K562 (cell line): ENCODE measurements around the gene AGPAT4. TPM values are rescaled to one million over a fixed set of nuclear protein-coding genes. Genes with fewer than 3 reads are reported as not detected.

Experiments
- CREM ChIP-seq: IDR thresholded peaks from 2 replicates; pipeline ENCODE4 v1.6.1; 2014; ENCODE audit warnings: antibody characterized with exemption, low read depth
- CTCF ChIP-seq, 3 experiments: IDR thresholded peaks in 2 of 3; conservative IDR thresholded peaks in 1 of 3; 2 replicates each; pipeline ENCODE4 v1.5.1; 2011 to 2012; ENCODE audit warnings: low read length in 3 of 3, mild to moderate bottlenecking in 3 of 3, control low read depth in 2 of 3, improper control_type of control experiment in 1 of 3, inconsistent platforms in 1 of 3, low read depth in 1 of 3, mixed read lengths in 1 of 3, moderate library complexity in 1 of 3; ENCODE audit not compliant: insufficient read depth in 2 of 3
- GTF2B ChIP-seq: IDR thresholded peaks from 2 replicates; pipeline ENCODE4 v1.6.1; 2011; ENCODE audit not compliant: insufficient read length; ENCODE audit errors: extremely low read depth
- KDM4B ChIP-seq, 2 experiments: fragments of 450-650 bp in 1 of 2; sonication (generic) in 1 of 2; IDR thresholded peaks; 2 replicates each; pipeline ENCODE4 v1.6.1; 2016 to 2017; ENCODE audit warnings: borderline replicate concordance in 2 of 2, antibody characterized with exemption in 1 of 2, low read depth in 1 of 2, mild to moderate bottlenecking in 1 of 2
- PCBP1 ChIP-seq: fragments of 200-400 bp; formaldehyde crosslinking; IDR thresholded peaks from 2 replicates; pipeline ENCODE4 v1.6.1; 2018; ENCODE audit warnings: mild to moderate bottlenecking, low read depth, low read length; ENCODE audit not compliant: poor library complexity, severe bottlenecking
- POLR3G ChIP-seq: IDR thresholded peaks from 2 replicates; pipeline ENCODE4 v1.6.1; 2011; ENCODE audit not compliant: insufficient read length, insufficient replicate concordance; ENCODE audit errors: extremely low read depth
- RAD21 ChIP-seq, 2 experiments: fragments of 250-450 bp in 1 of 2; fragments of 450-650 bp in 1 of 2; sonication (Bioruptor Pico) in 1 of 2; formaldehyde crosslinking in 1 of 2; IDR thresholded peaks in 1 of 2; conservative IDR thresholded peaks in 1 of 2; 2 replicates each; pipeline versions ENCODE4 v1.4.0 to v1.8.0; 2020 to 2022; ENCODE audit warnings: mild to moderate bottlenecking in 2 of 2, moderate library complexity in 1 of 2
- REST ChIP-seq, 2 experiments: fragments of 450-650 bp; formaldehyde crosslinking in 1 of 2; IDR thresholded peaks; 2 replicates each; pipeline versions ENCODE4 v1.4.0 to v1.6.1; 2014 to 2020; ENCODE audit warnings: mild to moderate bottlenecking in 2 of 2, borderline replicate concordance in 1 of 2, low read depth in 1 of 2
- SMAD4 ChIP-seq: fragments of 250-450 bp; sonication (Bioruptor Pico); conservative IDR thresholded peaks from 2 replicates; pipeline ENCODE4 v1.8.0; 2021; ENCODE audit warnings: inconsistent platforms, mild to moderate bottlenecking, moderate library complexity
- SMARCA5 ChIP-seq: fragments of 450-650 bp; IDR thresholded peaks from 2 replicates; pipeline ENCODE4 v1.6.1; 2016
- XRCC3 ChIP-seq: fragments of 450-650 bp; IDR thresholded peaks from 2 replicates; pipeline ENCODE4 v1.6.1; 2017; ENCODE audit warnings: mild to moderate bottlenecking, moderate library complexity
- ZNF143 ChIP-seq: sonication (generic); formaldehyde crosslinking; IDR thresholded peaks from 2 replicates; pipeline ENCODE4 v1.9.0; 2022; ENCODE audit warnings: mild to moderate bottlenecking, missing genetic modification reagents
- ZNF384 ChIP-seq: IDR thresholded peaks from 2 replicates; pipeline ENCODE4 v1.6.1; 2012; ENCODE audit warnings: low read depth, low read length, improper control_type of control experiment
- ZNF431 ChIP-seq: sonication (generic); formaldehyde crosslinking; IDR thresholded peaks from 2 replicates; pipeline ENCODE4 v1.8.0; 2022; ENCODE audit warnings: mild to moderate bottlenecking, missing genetic modification reagents
- ZNF644 ChIP-seq: fragments of 200-800 bp; sonication (Bioruptor generic); IDR thresholded peaks from 2 replicates; pipeline ENCODE4 v1.6.1; 2016; ENCODE audit warnings: low read depth, missing genetic modification characterization, missing compliant biosample characterization
- ZZZ3 ChIP-seq: fragments of 450-650 bp; IDR thresholded peaks from 2 replicates; pipeline ENCODE4 v1.6.1; 2016; ENCODE audit warnings: antibody characterized with exemption, mild to moderate bottlenecking, moderate library complexity
- polyA plus RNA-seq, 8 experiments: library from polyadenylated mRNA; depleted of rRNA in 4 of 8; stranded (reverse) in 5 of 8; unstranded in 3 of 8; fragments of >200 nt; fragmentation: Nextera tagmentation in 2 of 8; fragmentation: Illumina TruSeq in 1 of 8; extraction: Ambion mirVana in 2 of 8; extraction: Trizol in 1 of 8; gene quantifications; 2 replicates each; pipeline versions ENCODE4 v1.2.1 to v1.2.3, GENCODE V29; 2011 to 2014; ENCODE audit warnings: inconsistent platforms in 1 of 8, missing spikeins in 1 of 8
- total RNA-seq, 7 experiments: library from RNA; depleted of rRNA in 6 of 7; stranded (reverse); fragments of >200 nt in 6 of 7; fragmentation: Illumina TruSeq in 2 of 7; extraction: Trizol in 2 of 7; gene quantifications; 2 replicates each; pipeline versions ENCODE4 v1.2.1 to v1.2.3, GENCODE V29; 2011 to 2021; ENCODE audit warnings: low replicate concordance in 1 of 7

AGPAT4 gene
- total and polyA plus RNA-seq, 9 of the 15 experiments (the other 6 are each of a cell fraction or from before 2014, with no cell fraction given) = 2.2 to 15.0 (median 5.7) TPM

GRCh38 chr6:161139766-161140553 is 133.9 kb downstream of the AGPAT4 start (continued):
- TF ChIP-seq CTCF (IDR thresholded peaks at IDR 0.05 in 2 of 3, conservative IDR thresholded peaks at IDR 0.05 in 1 of 3; ENCODE audit: insufficient read depth in 2 of 3, low read depth in 1 of 3, low read length in 3 of 3) = peak in 2 of 3 experiments; percentile 23 to 34; a peak in 3 of 6 replicates
- TF ChIP-seq ZZZ3 = no peak
- no peak for TF ChIP-seq XRCC3
- TF ChIP-seq ZNF143 (CRISPR knock-in tag) = peak; percentile 6; the same call in 1 of the 2 replicates
- peak in 1 of 2 experiments; percentile 53; a peak in 2 of 4 replicates for TF ChIP-seq RAD21 (CRISPR knock-in tag; conservative IDR thresholded peaks at IDR 0.05 in 1 of 2, IDR thresholded peaks at IDR 0.05 in 1 of 2)
- TF ChIP-seq ZNF384 = no peak
- no peak for TF ChIP-seq SMAD4 (CRISPR knock-in tag)
- no peak for TF ChIP-seq ZNF644 (tag)
- no peak for TF ChIP-seq SMARCA5
- TF ChIP-seq CREM = no peak
- TF ChIP-seq REST (IDR thresholded peaks at IDR 0.05; ENCODE audit: borderline replicate concordance) = peak; percentile 34; the same call in 1 of the 2 replicates
- TF ChIP-seq REST (CRISPR knock-in tag; IDR thresholded peaks at IDR 0.05; ENCODE audit: low read depth) = no peak
- no peak for TF ChIP-seq ZNF431 (CRISPR knock-in tag)
- no peak for TF ChIP-seq GTF2B
- TF ChIP-seq PCBP1 = no peak
- no peak for TF ChIP-seq KDM4B (IDR thresholded peaks at IDR 0.05; ENCODE audit: borderline replicate concordance in 2 of 2, low read depth in 1 of 2)
- no peak for TF ChIP-seq POLR3G
